Uterus (tissue), 4 donors: ENCODE measurements around the gene ZNF618. TPM values are rescaled to one million over a fixed set of nuclear protein-coding genes. Genes with fewer than 3 reads are reported as not detected.
"Not testable (repeated sequence)": the region's sequence is repeated elsewhere in the genome, so short reads cannot be mapped to it uniquely, and the experiment has no call there.

Experiments used
- DNase-seq, 2 donors: peaks; one replicate each; pipeline ENCODE4 v3.0.0-alpha.2; 2019 to 2020
- H3K27ac ChIP-seq, 2 donors: fragments of 200-600 bp; sonication (generic); 1 replicate in 1 of 2; 2 replicates in 1 of 2; pipeline ENCODE4 v1.5.1; 2016 to 2018
- H3K27me3 ChIP-seq, 2 donors: fragments of 200-600 bp; sonication (generic); one replicate each; pipeline ENCODE4 v1.5.1; 2018 to 2019; ENCODE audit warnings: control low read depth in 1 of 2
- H3K36me3 ChIP-seq, 2 donors: fragments of 200-600 bp; sonication (generic); one replicate each; pipeline ENCODE4 v1.5.1; 2019; ENCODE audit warnings: control low read depth in 1 of 2
- H3K4me1 ChIP-seq, 2 donors: fragments of 200-600 bp; sonication (generic); one replicate each; pipeline ENCODE4 v1.5.1; 2018 to 2019; ENCODE audit warnings: control low read depth in 1 of 2
- H3K4me3 ChIP-seq, 2 donors: fragments of 200-600 bp; sonication (generic); 1 replicate in 1 of 2; 2 replicates in 1 of 2; pipeline ENCODE4 v1.5.1; 2018 to 2019; ENCODE audit warnings: mild to moderate bottlenecking in 1 of 2
- H3K9me3 ChIP-seq, 2 donors: fragments of 200-600 bp; sonication (generic); one replicate each; pipeline ENCODE4 v1.5.1; 2019; ENCODE audit warnings: control low read depth in 1 of 2
- POLR2A ChIP-seq, 2 donors: fragments of 450-650 bp; IDR thresholded peaks; one replicate each; pipeline ENCODE4 v1.6.1; 2016; ENCODE audit warnings: antibody characterized with exemption in 2 of 2, mild to moderate bottlenecking in 1 of 2, moderate library complexity in 1 of 2
- intact Hi-C: fragments of 100-400 bp; cut with DNase I; formaldehyde crosslinking; loops from one replicate; pipeline ENCODE4 v1.15.1; 2023; ENCODE audit warnings: low total_unique reads
- total RNA-seq, 4 donors: library from RNA; depleted of rRNA in 3 of 4; stranded (reverse); fragments of >200 nt in 3 of 4; gene quantifications; one replicate each; pipeline versions ENCODE4 v1.1.0 to v1.2.4, GENCODE V29; 2014 to 2023
- TF ChIP-seq, protein P1 (sequence below), 4 experiments: fragments of 200-600 bp in 2 of 4; fragments of 450-650 bp in 2 of 4; sonication (generic) in 2 of 4; IDR thresholded peaks; one replicate each; pipeline ENCODE4 v1.5.1; 2016 to 2019; ENCODE audit warnings: antibody characterized with exemption in 4 of 4, mild to moderate bottlenecking in 2 of 4, moderate library complexity in 1 of 4
- donor health status: DM: yes; HTN: yes; CAD: no.

The ZNF618 gene
- total RNA-seq, 4 donors from 2014 or later = 3.8 to 24.2 (median 12.3) TPM

DNA sequence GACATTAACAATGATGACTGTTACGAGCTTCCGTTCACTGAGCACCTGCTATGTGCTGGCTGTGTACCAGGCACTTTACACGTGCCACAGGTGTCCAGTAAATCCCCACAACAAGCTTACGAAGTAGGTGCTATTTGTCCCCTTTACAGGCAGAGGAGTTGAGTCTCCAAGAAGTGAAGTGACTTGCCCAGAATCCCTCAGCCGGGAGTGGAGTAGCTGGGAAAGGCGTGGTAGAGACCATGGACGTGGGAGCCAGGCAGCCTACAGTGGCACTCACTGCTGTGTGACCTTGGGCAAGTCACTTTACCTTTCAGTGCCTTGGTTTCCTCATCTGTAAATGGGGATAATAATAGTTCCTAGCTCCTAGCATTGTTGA lies 202.7 kb downstream of the ZNF618 start:
- H3K36me3 ChIP-seq = no peaks in the 10 kb centered on the region
- no peak overlapping the region for H3K4me3 ChIP-seq
- H3K4me1 ChIP-seq = no peaks in the 10 kb centered on the region
- TF ChIP-seq POLR2A (IDR thresholded peaks at IDR 0.05) = no peak
- TF ChIP-seq, protein P1, sequence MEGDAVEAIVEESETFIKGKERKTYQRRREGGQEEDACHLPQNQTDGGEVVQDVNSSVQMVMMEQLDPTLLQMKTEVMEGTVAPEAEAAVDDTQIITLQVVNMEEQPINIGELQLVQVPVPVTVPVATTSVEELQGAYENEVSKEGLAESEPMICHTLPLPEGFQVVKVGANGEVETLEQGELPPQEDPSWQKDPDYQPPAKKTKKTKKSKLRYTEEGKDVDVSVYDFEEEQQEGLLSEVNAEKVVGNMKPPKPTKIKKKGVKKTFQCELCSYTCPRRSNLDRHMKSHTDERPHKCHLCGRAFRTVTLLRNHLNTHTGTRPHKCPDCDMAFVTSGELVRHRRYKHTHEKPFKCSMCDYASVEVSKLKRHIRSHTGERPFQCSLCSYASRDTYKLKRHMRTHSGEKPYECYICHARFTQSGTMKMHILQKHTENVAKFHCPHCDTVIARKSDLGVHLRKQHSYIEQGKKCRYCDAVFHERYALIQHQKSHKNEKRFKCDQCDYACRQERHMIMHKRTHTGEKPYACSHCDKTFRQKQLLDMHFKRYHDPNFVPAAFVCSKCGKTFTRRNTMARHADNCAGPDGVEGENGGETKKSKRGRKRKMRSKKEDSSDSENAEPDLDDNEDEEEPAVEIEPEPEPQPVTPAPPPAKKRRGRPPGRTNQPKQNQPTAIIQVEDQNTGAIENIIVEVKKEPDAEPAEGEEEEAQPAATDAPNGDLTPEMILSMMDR (IDR thresholded peaks at IDR 0.05) = no peak
- no peaks in the 10 kb centered on the region for H3K9me3 ChIP-seq
- intact Hi-C loops = no loop called here
- no peak for DNase-seq
- no peaks in the 10 kb centered on the region for H3K27me3 ChIP-seq
- no peak overlapping the region for H3K27ac ChIP-seq

DNA sequence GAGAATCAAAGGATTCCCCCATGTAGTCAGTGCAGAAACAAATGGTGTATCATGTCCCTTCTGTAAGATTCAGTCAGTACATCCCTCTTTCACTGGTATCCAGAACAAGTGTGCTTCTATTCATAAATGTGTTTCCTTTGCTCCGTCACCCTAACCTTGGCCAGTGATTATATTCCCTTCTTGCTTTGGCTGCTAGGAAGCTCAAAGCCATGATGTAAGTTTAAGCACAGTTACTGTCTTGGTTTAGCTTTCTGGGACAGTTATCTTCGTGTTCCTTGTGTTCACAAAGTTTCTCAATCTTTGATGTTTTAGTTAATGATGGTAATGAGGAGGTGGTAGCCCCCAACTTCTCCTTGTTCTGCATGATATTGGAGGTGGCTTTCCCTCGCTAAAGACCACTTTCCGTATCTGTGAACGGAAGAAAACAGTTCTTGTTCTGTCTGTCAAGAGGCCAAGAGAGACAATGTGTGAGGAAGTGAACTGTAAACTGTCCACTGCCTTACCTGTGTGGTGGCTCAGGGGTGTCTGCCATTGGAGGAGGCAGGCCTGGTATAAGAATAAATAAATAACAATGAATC lies 204.2 kb downstream of the ZNF618 start:
- Histone ChIP-seq H3K9me3 (no peaks in the 10 kb centered on the region), H3K36me3 (no peaks in the 10 kb centered on the region), H3K4me3 (no peak overlapping the region), H3K27ac (no peak overlapping the region), H3K4me1 (no peaks in the 10 kb centered on the region), H3K27me3 (no peaks in the 10 kb centered on the region)
- TF ChIP-seq, protein P1 (IDR thresholded peaks at IDR 0.05) = no peak
- no peak for TF ChIP-seq POLR2A (IDR thresholded peaks at IDR 0.05)
- intact Hi-C loops = no loop called here
- DNase-seq = no peak

DNA sequence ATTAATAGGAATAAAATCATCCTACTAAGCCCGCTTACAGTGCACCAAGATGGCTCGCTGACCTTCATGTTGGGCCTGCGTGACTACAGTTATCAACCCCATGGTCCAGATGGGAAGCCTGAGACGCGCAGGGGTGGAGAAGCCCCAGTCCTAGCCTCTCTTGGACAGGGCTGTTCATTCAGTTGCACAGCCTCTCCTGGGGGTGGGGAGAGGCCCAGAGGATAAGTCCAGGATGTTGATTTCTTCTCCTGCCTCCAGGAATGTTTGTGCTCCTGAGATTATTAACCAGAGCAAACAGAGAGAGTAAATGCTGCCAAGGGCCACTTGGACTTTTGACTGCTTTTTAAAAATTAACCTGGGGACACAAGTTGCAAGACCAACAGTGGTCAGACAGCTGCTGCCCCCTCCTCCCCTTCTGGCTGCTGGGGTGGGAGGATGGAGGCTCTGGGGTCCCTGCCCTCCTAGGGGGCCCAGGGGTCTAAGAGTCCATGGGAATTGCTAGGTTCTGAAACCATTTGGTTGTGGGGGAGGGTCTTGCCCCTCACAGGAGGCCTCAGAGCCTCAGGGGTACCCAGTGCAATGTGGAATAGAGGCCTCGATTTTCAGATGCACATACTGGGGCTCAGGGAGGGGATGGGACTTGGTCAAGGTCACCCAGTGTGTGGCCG lies 204.8 kb downstream of the ZNF618 start:
- TF ChIP-seq, protein P1 (IDR thresholded peaks at IDR 0.05) = no peak
- TF ChIP-seq POLR2A (IDR thresholded peaks at IDR 0.05) = no peak
- Histone ChIP-seq H3K36me3 (no peaks in the 10 kb centered on the region), H3K27me3 (no peaks in the 10 kb centered on the region), H3K4me3 (no peak overlapping the region), H3K4me1 (no peaks in the 10 kb centered on the region), H3K9me3 (no peaks in the 10 kb centered on the region), H3K27ac (no peak overlapping the region)
- peak in 1 of 2 donors; percentile 8 for DNase-seq
- intact Hi-C loops = no loop called here

DNA sequence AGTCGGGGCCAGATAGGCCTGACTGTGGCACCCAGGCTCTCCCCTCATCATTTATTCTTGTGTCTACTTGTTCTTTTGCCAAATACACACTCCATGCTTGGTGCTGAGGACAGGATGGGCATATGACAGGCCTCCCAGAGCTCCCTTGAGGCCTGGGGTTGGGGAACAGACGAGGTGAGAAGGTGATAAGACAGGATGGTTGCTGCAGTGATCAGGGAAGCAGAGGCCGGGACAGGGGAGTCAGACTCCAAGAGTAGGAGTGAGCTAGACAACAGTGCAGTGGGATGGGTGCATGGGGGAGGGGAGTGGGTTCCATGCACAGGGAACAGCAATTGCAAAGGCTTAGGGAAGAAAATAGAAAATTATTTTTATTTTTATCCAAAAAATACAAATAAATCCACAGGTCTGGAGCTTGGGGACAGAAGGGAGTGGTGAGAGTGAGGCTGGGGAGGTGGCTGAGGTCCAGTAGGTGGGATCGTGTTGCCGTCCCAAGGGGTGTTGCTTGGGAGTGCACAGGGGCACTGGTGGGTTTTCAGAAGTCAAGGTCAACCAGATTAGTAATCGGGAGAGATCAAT lies 205.4 kb downstream of the ZNF618 start:
- Histone ChIP-seq H3K4me3 (no peak overlapping the region), H3K4me1 (no peaks in the 10 kb centered on the region), H3K36me3 (no peaks in the 10 kb centered on the region), H3K27ac (no peak overlapping the region), H3K27me3 (no peaks in the 10 kb centered on the region), H3K9me3 (no peaks in the 10 kb centered on the region)
- intact Hi-C loops = no loop called here
- TF ChIP-seq, protein P1 (IDR thresholded peaks at IDR 0.05) = no peak
- DNase-seq = no peak

DNA sequence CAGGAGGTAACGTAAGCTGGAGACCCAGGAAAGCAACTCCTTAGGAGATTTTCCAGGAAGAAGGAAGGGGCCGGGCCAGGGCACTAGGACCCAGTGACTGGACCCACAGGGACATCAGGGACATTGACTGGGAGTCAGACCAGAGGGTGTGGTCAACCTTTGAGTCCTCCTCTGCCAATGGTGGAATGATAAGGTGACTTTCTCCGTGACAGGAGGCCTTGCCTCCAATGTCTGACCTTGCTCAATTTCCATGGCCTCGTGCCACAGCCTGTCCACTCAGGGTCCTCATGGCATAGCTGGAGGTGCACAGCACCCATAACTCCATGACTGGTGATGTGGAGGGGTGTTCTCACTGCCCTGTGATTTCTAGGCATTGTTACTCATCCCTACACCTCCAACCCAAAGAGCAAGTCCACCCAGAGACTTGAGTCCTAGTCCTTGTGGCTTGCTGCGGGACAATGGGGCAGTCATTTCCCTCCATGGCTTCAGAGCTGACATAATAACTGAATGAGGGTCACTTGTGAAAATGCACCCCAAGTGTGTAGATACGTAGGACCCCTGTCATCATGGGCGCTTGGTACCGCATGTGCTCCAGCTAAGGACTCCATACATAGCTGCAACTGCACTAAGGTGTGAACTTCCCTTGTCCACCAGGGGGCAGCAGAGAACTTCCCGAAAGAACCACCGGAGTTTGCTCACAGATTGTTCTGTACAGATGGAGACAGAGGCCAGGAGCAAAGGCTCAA lies 206.1 kb downstream of the ZNF618 start:
- Histone ChIP-seq H3K27ac (no peak overlapping the region), H3K4me1 (no peaks in the 10 kb centered on the region), H3K9me3 (no peaks in the 10 kb centered on the region), H3K27me3 (no peaks in the 10 kb centered on the region), H3K4me3 (no peak overlapping the region), H3K36me3 (no peaks in the 10 kb centered on the region)
- no peak for TF ChIP-seq POLR2A (IDR thresholded peaks at IDR 0.05)
- TF ChIP-seq, protein P1 (IDR thresholded peaks at IDR 0.05) = peak; percentile 81 to 91 (median 90)
- DNase-seq = peak; percentile 91 to 92
- intact Hi-C loops = no loop called here

DNA sequence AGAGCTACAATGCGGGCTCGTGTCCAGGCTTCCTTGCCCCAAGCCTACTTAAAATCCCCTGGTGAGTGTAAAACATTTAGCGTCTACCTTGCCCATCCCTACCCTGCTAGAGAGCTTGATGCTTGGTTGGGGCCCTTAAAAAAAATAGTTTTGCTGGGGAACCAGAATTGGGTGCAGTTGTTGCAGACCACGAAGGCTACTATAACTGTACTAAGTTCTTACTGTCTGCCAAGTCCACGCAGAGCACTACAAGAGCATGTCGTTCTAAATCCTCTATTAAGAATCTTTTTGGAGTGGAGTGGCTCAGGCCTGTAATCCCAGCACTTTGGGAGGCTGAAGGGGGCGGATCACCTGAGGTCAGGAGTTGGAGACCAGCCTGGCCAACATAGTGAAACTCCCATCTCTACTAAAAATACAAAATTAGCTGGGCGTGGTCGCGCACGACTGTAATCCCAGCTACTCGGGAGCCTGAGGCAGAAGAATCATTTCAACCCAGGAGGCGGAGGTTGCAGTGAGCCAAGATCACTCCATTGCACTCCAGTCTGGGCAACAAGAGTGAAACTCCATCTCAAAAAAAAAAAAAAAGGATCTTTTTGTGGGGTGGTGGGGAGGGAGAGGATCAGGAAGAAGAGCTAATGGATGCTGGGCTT lies 206.8 kb downstream of the ZNF618 start:
- H3K27ac ChIP-seq, H3K9me3 ChIP-seq, H3K27me3 ChIP-seq, DNase-seq, H3K4me3 ChIP-seq, intact Hi-C loops, H3K36me3 ChIP-seq, H3K4me1 ChIP-seq: not testable (repeated sequence)
